Activated CD4-positive, CD25-positive, alpha-beta regulatory T cell treated with anti-CD3 and anti-CD28 coated beads, Interleukin-2, amount 50 U/mL, for 16 hours (primary cell): ENCODE data around the gene EFHB.
"Not testable (repeated sequence)": the region's sequence is repeated elsewhere in the genome, so short reads cannot be mapped to it uniquely, and the experiment has no call there.

Experiments used
- DNase-seq: peaks from one replicate; pipeline ENCODE4 v3.0.0-alpha.2; 2020; ENCODE audit warnings: low read depth, low spot score

EFHB gene

GRCh38 chr3:19931767-19932188 lies 2.2 kb downstream of the EFHB start:
- DNase-seq = no peak

- no peak for DNase-seq
Measured at GRCh38 chr3:19931180-19931692, 2.8 kb downstream of the EFHB start.

GRCh38 chr3:19920401-19921080 lies 13.5 kb downstream of the EFHB start:
- no peak for DNase-seq

- DNase-seq = no peak
Measured at GRCh38 chr3:19917167-19917566, 16.9 kb downstream of the EFHB start.

DNA sequence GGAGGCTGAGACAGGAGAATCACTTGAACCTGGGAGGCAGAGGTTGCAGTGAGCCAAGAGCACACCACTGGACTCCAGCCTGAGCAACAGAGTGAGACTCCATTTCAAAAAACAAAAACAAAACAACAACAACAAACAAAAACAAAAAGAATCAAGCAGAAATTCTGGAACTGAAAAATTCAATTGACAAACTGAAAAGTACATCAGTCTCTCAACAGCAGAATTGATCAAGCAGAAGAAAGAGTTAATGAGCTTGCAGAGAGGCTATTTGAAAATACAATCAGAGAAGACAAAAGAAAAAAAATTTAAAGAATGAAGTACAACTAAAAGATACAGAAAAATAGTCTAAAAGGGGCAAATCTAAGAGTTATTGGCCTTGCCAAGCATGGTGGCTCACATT lies 22.6 kb downstream of the EFHB start:
- no peak for DNase-seq

DNA sequence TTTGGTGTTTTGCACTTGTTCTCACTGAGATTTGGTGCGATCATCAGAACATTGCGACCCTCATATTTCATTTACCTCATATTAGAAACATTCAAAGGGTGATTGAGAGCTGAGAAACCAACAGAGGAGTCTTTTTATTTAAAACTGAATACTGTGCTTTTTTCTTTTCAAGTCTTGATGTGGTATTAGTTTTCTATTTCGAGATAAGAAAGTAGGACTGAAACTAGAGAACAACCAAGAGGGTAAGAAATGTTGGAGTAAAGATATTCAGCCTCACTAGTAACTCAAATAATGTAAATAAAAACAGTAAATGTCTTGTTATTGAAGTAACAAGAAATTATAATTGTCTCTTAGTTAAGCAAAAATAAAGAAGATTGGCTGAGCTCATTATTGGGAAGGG lies 26.5 kb downstream of the EFHB start:
- no peak for DNase-seq

- DNase-seq = no peak
Measured at GRCh38 chr3:19903649-19904048, 30.4 kb downstream of the EFHB start.

DNA sequence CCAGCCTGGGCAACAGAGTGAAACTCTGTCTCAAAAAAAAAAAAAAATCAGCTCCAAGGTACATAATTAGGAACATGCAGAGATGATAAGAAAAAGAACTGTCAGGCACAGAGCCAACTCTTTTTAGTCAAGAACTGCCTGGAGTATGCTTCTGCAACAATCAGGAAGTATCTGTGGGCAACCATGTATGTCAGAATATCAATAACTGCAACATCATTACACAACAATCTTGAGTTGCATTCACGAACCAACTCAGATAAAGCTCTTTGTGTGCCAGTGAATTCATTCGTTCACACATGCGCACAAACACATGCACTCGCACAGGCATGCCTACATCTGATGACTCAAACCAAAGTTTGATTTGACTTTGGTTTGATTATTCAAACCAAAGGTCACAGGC lies 32.1 kb downstream of the EFHB start:
- no peak for DNase-seq

DNA sequence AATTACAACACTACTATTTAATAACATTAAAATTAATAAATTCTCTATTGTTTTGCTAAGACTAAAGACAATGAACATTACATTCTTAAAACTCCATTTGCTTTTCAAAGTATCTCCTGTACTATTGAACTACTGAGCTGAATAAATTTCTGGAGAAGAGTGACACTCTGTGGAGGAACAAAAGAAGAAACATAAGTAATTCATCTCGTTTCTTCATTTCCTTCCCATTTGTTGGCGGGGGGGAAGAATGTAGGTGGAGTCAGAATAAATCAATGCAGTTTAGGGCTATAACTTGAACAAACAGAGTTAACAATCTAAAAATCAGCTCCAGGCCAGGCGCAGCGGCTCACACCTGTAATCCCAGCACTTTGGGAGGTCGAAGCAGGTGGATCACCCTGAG lies 32.7 kb downstream of the EFHB start:
- no peak for DNase-seq

GRCh38 chr3:19899833-19900232 lies 34.2 kb downstream of the EFHB start:
- DNase-seq = not testable (repeated sequence)

DNA sequence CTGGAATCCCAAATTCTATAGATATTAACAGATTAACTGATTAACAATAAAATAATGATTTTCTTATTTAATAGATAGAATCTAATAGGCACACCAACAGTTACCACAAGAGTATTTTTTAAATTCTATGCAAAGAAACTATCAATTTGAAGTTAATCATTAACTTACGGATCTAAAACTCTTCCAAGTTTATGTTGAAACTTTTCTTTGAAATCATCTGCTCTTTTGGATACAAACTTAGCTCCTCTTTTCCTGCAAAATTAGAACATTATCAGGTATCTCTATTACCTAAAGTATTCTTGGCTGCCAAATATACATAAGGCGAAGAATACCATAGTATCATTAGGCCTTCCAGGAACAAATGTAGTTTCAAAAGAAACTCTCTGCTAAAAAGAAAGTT lies 34.8 kb downstream of the EFHB start:
- no peak for DNase-seq

DNA sequence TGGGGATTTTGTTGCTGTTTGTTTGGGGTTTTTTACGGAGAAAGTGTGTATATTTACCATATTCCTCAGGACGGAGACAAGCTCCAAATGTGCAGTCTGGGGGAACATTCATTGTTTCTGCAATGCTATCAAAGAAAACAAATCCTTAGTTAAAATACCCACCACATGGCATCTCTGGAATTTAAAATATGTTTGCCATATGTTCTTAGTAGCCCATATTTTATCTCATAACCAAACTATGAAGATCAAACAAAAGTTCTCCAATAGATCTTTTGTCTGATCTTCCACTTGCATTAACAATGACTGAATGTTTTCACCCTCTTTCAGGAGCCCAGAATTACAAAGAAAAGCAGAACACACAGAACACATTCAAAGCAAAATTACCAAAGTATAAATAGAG lies 35.3 kb downstream of the EFHB start:
- DNase-seq = no peak

GRCh38 chr3:19891740-19892139 lies 42.3 kb downstream of the EFHB start:
- DNase-seq = no peak

GRCh38 chr3:19888428-19889152 lies 45.4 kb downstream of the EFHB start:
- no peak for DNase-seq

- not testable (repeated sequence) for DNase-seq
Measured at GRCh38 chr3:19887122-19887521, 46.9 kb downstream of the EFHB start.

- DNase-seq = no peak
Measured at GRCh38 chr3:19886404-19886803, 47.6 kb downstream of the EFHB start.

DNA sequence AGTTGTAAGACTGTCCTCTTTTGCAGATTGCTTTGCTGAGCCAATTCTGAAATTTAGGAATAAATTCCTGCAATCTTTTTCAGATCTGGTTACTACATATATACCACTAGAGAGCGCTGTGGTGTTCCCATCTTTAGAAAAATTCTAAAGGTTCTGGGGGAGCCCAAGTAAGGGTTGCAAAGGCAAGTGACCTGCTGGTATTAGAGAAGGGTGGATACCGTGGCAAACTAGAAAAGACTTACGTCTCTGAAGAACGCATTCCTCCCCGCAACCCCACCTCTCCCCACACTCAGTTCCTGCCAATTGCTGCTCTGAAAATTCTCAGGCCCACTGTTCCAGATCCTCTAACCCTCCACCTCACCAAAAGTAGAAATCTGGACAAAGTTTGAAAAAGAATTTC lies 48.5 kb downstream of the EFHB start:
- no peak for DNase-seq

GRCh38 chr3:19881852-19882251 lies 52.2 kb downstream of the EFHB start:
- DNase-seq = no peak

GRCh38 chr3:19881036-19881435 lies 53.0 kb downstream of the EFHB start:
- no peak for DNase-seq

DNA sequence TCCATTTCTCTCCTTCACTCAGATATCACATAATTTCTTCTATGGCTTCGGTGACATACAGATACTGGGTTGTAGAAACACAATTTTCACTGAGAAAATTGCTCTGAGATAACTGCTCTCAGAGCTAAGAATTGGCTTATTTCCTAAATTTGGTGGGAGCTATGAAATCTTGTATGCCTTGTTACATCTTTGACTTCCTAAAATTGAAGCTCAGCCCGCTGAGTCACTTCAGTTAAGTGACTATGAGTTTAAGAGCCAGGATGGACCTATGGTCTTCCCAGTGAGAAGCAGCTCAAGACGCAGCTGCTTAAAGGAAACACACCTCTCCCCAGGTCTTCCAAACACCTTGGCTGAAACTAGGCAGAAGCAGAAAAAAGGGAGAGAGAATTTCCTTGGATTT lies 56.4 kb downstream of the EFHB start:
- DNase-seq = no peak

DNA sequence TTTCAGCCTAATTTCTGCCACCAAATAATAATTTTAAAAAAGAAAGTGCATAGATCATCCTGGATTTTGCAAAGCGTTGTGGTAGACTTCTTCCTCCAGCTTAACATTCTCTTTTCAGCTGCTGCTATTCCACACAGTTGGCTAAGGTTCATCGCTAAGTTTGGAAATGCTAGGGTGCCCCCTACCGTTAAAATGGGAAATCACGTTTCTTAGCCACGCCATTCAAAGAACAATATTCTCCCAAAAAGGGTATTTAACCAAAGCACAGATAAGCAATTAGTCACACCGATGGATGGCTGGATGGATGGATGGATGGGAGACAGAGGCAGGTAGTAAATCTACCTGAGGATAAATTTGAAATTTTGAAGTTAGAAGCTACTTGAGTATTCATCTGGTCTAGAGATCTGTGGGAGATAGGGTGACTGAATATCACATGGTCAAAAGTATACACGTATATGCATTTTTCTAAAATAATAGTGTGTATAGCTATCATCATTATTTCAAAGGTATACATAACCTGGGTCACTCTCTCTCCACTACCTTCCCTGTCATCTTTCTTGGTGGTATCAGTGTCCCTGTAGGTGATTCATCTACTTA lies 67.2 kb downstream of the EFHB start:
- DNase-seq = no peak

DNA sequence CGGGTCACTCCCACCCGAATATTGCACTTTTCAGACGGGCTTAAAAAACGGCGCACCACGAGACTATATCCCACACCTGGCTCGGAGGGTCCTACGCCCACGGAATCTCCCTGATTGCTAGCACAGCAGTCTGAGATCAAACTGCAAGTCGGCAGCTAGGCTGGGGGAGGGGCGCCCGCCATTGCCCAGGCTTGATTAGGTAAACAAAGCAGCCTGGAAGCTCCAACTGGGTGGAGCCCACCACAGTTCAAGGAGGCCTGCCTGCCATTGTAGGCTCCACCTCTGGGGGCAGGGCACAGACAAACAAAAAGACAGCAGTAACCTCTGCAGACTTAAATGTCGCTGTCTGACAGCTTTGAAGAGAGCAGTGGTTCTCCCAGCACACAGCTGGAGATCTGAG lies 78.7 kb downstream of the EFHB start:
- not testable (repeated sequence) for DNase-seq

- DNase-seq = not testable (repeated sequence)
Measured at GRCh38 chr3:19846609-19847008, 87.4 kb downstream of the EFHB start.
